Tibial artery (tissue), 4 donors: Measurements from ENCODE around the gene TAF12.

ENCODE experiments used
- DNase-seq, 2 donors: peaks; one replicate each; pipeline ENCODE4 v3.0.0-alpha.2; 2019
- H3K27ac ChIP-seq, 2 donors: fragments of 200-600 bp; sonication (generic) in 1 of 2; 1 replicate in 1 of 2; 2 replicates in 1 of 2; pipeline ENCODE4 v1.5.1; 2018 to 2019; ENCODE audit warnings: mild to moderate bottlenecking in 1 of 2
- H3K27me3 ChIP-seq, 2 donors: fragments of 200-600 bp; sonication (generic) in 1 of 2; one replicate each; pipeline versions ENCODE4 v1.5.1 to v1.6.0; 2016 to 2019
- H3K36me3 ChIP-seq, 3 donors: fragments of 200-600 bp; sonication (generic) in 2 of 3; one replicate each; pipeline ENCODE4 v1.5.1; 2016 to 2019; ENCODE audit warnings: mild to moderate bottlenecking in 2 of 3
- H3K4me1 ChIP-seq, 4 donors: fragments of 200-600 bp; sonication (generic) in 2 of 4; 1 replicate in 3 of 4; 2 replicates in 1 of 4; pipeline ENCODE4 v1.5.1; 2016 to 2019
- H3K4me3 ChIP-seq, 2 donors: fragments of 200-600 bp; sonication (generic) in 1 of 2; 1 replicate in 1 of 2; 2 replicates in 1 of 2; pipeline ENCODE4 v1.5.1; 2018 to 2019; ENCODE audit warnings: mild to moderate bottlenecking in 2 of 2
- H3K9me3 ChIP-seq, 3 donors: fragments of 200-600 bp; sonication (generic) in 1 of 3; one replicate each; pipeline ENCODE4 v1.5.1; 2016 to 2019
- intact Hi-C: fragments of 100-400 bp; cut with DNase I; formaldehyde crosslinking; loops from one replicate; pipeline ENCODE4 v1.15.0; 2023; ENCODE audit warnings: low total_unique reads
- TF ChIP-seq, protein P1 (sequence below), 2 experiments: fragments of 200-600 bp in 1 of 2; fragments of 450-650 bp in 1 of 2; IDR thresholded peaks; one replicate each; pipeline ENCODE4 v1.5.1; 2017 to 2019; ENCODE audit warnings: antibody characterized with exemption in 2 of 2, mild to moderate bottlenecking in 1 of 2, moderate library complexity in 1 of 2

TAF12 gene

DNA sequence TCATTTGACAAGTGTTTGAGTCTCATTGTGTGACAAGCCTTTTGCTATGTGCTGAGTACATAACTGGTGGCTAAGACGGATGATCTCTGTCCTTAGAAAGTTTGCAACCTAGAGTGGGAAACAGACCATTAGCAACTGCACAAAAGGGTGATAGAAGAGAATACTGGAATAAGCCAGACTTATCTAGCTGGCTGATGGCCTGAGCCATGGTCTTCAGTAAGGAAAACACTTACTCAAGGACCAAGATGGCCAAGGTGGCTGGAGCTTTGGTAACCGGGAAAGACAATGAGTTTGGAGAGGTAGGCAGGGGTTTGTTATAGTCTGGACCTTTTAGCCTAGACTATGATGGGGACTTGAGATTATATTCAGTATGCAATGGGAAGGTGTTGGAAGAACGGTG lies 1.6 kb upstream of the TAF12 start:
- intact Hi-C loops: loop anchor here (10.0 kb wide), 1 partner anchor 230 kb away; no protein-coding TSS in a partner anchor
- peak overlapping the region; percentile 67 to 74 for H3K4me3 ChIP-seq
- H3K4me1 ChIP-seq: peaks cover 0 to 43% (median 32%) of the 10 kb centered on the region in 4 donors
- DNase-seq: no peak
- no peaks in the 10 kb centered on the region for H3K27me3 ChIP-seq
- H3K36me3 ChIP-seq: no peaks in the 10 kb centered on the region
- TF ChIP-seq, protein P1, sequence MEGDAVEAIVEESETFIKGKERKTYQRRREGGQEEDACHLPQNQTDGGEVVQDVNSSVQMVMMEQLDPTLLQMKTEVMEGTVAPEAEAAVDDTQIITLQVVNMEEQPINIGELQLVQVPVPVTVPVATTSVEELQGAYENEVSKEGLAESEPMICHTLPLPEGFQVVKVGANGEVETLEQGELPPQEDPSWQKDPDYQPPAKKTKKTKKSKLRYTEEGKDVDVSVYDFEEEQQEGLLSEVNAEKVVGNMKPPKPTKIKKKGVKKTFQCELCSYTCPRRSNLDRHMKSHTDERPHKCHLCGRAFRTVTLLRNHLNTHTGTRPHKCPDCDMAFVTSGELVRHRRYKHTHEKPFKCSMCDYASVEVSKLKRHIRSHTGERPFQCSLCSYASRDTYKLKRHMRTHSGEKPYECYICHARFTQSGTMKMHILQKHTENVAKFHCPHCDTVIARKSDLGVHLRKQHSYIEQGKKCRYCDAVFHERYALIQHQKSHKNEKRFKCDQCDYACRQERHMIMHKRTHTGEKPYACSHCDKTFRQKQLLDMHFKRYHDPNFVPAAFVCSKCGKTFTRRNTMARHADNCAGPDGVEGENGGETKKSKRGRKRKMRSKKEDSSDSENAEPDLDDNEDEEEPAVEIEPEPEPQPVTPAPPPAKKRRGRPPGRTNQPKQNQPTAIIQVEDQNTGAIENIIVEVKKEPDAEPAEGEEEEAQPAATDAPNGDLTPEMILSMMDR (IDR thresholded peaks at IDR 0.05): no peak
- H3K9me3 ChIP-seq: no peaks in the 10 kb centered on the region
- peak overlapping the region; percentile 79 to 89 for H3K27ac ChIP-seq

DNA sequence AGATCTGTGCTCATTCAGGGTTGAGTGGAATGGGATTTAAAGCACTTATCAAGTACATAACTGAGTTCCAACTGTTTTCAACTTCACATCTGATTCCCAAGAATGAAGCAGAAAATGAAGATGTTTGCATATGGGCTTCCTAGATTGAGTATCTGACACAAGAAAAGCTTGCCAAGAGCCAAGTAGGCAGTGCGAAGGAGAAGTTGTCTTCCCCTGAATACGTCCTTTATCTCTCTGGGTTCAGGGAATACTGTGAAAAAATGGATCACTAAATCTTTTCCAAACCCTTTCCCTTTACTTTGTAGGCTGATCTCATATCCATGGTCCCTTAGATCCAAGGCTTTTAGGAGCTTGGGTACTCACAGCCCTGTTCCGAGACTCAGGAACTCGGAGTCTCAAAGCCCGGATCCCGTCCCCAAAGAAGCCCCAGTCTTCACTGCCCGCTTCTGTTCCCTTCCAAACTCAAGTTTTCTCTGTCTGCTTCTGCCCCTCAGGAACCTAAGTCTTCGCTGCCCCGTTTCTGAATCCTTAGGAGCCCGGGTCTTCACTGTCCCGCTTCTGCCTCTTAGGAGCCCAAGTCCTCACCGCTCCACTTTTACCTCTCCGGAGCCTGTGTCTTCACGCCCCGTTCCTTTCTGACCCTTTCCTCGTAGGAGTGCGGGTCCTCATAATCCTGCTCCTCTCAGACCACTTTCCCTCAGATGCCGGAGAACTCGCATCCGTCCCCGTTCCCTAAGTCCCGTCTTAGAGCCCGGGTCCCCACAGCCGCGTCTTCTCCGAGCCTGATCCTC lies 616 bp downstream of the TAF12 start:
- intact Hi-C loops: loop anchor here (10.0 kb wide), 1 partner anchor 233 kb away; no protein-coding TSS in a partner anchor
- Histone ChIP-seq H3K4me1 (peaks cover 0 to 28% (median 19%) of the 10 kb centered on the region in 4 donors), H3K36me3 (no peaks in the 10 kb centered on the region), H3K27ac (peak overlapping the region; percentile 79 to 89), H3K4me3 (peak overlapping the region; percentile 67 to 74), H3K9me3 (no peaks in the 10 kb centered on the region), H3K27me3 (no peaks in the 10 kb centered on the region)
- TF ChIP-seq, protein P1 (IDR thresholded peaks at IDR 0.05): no peak
- no peak for DNase-seq

- no peaks in the 10 kb centered on the region for H3K36me3 ChIP-seq
- H3K4me1 ChIP-seq: peaks cover 0 to 28% (median 19%) of the 10 kb centered on the region in 4 donors
- no peaks in the 10 kb centered on the region for H3K27me3 ChIP-seq
- intact Hi-C loops: loop anchor here (10.0 kb wide), 1 partner anchor 234 kb away; no protein-coding TSS in a partner anchor
- no peaks in the 10 kb centered on the region for H3K9me3 ChIP-seq
- H3K4me3 ChIP-seq: no peak overlapping the region
- DNase-seq: no peak
- no peak overlapping the region for H3K27ac ChIP-seq
- TF ChIP-seq, protein P1 (IDR thresholded peaks at IDR 0.05): no peak
These were observed 2.1 kb downstream of the TAF12 start for GRCh38 chr1:28640766-28641165.

DNA sequence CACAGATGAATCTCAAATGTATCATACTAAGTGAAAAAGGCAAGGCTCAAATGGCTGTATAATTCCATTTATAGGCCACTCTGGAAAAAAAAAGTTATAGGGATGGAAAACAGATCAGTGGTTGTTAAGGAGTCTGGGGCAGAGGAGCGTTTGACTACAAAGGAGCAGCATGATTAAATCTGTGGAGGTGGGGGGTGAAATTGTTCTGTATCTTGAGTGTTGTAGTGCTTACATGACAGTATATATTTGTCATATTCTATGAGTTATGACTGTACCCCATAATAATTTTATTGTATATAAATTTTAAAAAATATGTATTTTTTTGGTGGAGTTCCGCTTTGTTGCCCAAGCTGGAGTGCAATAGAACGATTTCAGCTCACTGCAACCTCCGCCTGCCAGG lies 10.3 kb downstream of the TAF12 start:
- Histone ChIP-seq H3K4me1 (no peaks in the 10 kb centered on the region), H3K4me3 (no peak overlapping the region), H3K9me3 (no peaks in the 10 kb centered on the region), H3K27me3 (no peaks in the 10 kb centered on the region), H3K27ac (no peak overlapping the region), H3K36me3 (no peaks in the 10 kb centered on the region)
- DNase-seq: no peak
- TF ChIP-seq, protein P1 (IDR thresholded peaks at IDR 0.05): no peak
- intact Hi-C loops: no loop called here

DNA sequence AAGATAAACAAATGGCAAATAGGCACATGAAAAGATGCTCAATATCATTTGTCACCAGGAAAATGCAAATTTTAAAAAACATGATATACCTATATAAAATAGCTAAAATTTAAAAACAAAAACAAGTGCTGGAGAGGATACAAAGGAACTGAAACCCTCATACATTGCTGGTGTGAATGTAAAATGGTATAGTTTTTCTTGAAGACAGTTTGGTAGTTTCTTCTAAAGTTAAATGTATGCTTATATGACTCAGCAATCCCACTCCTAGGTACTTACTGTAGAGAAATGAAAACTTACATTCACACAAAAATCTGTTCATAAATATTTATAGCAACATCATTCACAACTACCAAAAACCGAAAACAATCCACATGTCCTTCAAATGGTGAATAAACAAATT lies 11.2 kb downstream of the TAF12 start:
- TF ChIP-seq, protein P1 (IDR thresholded peaks at IDR 0.05): no peak
- intact Hi-C loops: no loop called here
- H3K36me3 ChIP-seq: no peaks in the 10 kb centered on the region
- no peaks in the 10 kb centered on the region for H3K4me1 ChIP-seq
- no peak overlapping the region for H3K4me3 ChIP-seq
- DNase-seq: no peak
- no peaks in the 10 kb centered on the region for H3K9me3 ChIP-seq
- no peaks in the 10 kb centered on the region for H3K27me3 ChIP-seq
- no peak overlapping the region for H3K27ac ChIP-seq
